Stimulated activated CD8-positive, alpha-beta memory T cell treated with anti-CD3 and anti-CD28 coated beads, Interleukin-4, amount 100 ng/mL, for 1 hour (primary cell): ENCODE measurements around the gene SAMMSON.

Experiments
- DNase-seq, 2 donors: peaks; one replicate each; pipeline ENCODE4 v3.0.0-alpha.2; 2020; ENCODE audit warnings: low read depth in 2 of 2, low spot score in 1 of 2

SAMMSON gene

DNA sequence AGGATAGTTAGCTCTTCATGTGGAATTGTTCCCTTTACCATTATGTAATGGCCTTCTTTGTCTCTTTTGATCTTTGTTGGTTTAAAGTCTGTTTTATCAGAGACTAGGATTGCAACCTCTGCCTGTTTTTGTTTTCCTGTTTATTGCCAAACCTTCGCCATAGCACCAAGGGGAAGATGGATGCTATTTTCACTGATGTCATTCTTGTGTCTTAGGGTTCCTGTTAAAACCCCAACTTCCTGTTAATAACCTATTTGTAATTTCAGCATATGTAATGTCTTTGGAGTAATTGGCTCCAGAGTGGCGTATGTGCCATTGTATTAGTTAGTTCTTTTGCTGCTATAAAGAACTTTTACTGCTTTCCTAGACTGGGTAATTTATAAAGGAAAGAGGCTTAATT lies 10.8 kb downstream of the SAMMSON start:
- no peak for DNase-seq

DNA sequence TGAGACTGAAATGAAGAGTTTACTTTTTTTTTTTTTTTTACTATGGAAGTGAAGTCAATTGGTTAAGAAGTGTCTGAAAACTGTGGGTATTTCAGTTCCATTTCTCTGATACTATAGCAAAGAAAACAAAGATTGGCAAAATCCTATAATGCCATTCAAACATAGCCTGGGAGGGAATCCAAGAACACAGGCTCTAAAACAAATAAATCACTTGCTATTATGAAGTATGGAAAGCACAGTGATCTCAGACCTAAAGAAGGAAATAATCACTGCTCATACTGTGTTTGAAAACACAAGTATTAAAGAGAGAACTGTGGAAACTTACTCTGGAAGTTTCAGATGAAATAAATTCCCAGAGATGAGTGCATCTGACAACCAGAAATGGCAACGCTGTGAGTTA lies 12.0 kb downstream of the SAMMSON start:
- DNase-seq = no peak

DNA sequence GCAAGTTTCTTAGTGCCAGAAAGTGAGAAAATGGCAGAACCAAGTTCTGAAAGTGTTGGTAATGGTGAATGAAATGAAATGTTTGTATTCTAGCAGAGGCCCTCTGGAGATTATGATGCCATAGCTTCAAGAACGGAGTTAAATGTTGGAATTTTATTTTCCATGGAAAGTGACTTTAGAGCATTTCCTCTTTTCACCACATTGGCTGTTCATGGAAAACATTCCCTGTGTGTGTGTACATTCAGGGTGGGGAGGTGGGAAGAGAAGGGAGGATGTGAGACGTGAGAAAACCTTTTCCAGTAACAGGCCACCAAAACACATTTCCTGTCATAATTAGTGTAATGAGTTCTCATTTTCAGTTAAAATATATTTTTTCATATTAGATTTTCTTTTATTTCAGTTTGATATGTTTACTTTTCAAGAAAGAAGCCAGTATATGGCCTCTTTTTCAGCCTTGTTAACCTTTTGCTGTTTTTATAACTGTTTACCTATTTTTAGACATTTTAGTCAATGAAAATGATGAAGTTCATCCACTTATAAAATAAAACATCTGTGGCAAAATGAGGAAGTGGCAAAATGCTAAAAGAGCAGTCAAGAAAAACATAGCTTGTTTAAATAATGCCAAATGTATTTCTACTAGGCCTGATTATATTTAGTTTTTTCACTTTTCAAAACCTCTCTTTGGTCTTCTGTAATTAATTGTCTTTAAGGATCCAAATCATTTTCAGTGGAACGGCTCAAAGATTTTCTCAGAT lies 21.6 kb downstream of the SAMMSON start:
- DNase-seq = no peak

DNA sequence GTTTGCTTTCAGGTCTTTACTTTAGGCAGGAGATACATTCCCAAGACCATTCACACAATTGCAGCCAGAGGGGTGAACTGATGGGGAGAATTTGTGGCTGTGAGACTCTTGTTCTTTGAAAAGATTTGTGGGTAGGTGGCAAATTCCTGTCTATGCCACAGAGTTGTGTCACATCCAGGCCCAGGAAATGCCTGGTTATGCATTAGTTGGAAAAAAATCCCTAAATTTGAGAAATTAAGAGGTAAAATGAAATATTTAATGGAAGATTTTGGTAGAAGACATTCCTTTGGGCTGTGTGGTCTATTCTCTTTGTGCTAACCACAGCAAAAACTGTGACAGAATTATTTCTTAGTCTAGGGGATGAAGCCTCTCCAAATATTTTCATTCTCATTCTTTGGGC lies 28.8 kb downstream of the SAMMSON start:
- no peak for DNase-seq

DNA sequence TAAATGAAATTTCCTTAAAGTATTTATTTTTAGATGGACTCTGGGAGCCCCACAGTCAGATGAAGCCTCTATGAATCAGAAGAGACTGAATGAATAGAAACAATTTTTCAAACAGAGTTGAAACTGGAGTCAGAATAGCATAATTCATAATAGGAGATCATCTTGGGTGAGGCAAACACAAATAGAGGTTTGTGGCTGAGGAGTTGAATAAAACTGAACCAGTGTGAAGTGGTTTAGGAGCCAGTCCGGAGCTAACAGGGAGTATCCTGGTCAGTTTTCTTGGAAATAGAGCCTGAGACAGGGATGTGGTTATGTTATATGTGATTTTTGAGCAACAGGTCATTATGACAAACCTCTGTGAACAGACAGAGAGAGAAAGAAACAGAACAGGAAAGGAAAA lies 39.2 kb downstream of the SAMMSON start:
- no peak for DNase-seq

DNA sequence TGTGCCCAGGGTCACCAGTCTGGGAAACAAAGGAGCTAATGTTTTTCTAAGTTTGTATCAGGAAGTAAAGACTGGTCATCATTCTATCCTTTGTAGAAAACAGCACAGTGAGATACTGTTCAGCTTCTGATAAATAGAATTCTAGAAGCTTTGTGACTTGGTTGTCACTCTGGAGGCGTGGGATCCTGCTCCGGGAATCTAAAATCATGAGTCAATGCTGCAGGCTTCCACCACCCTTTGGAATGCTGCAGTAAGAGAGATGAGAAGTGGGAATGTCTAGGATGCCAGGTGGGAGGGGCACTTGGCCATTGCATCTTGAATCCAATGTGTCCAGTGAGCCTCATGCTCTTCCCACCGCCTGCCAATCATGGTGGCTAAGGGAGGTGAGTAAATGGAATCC lies 40.9 kb downstream of the SAMMSON start:
- DNase-seq = no peak

DNA sequence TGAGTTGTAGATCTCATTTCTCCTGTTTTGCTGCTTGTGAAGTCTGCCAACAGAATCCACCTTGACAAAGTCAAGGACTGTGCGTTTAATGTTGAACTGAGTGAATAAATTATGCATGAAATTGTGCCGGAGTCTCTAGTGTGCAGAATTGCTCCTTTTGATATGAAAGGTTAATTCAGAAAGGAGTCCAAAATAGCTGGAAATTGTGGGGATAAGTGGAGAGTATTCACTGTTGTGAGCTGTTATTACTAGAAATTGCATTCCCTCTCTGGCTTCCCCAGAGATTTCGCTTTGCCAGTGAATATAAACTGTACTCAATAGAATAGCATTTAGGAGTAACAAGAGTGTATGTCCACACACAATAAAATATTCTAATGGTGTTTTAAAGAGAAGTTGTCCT lies 43.1 kb downstream of the SAMMSON start:
- no peak for DNase-seq

DNA sequence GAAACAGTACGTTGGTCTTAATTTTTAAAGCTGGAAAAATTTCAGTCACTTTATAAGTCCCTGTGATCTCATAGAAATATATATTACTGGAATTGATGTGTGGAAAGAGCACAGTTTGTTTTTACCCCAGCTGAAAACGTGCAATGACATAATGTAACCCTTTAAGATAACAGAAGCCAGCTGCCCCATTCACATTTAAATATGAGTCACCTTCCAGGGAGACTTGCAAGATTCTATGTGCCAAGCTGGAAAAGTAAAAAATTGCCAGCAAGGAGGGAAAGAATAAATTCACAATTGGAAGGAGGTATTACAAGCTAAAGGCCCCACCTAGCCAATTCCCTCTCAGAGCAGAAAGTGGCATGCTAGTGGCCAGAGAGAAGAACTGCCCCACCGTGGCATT lies 50.2 kb downstream of the SAMMSON start:
- no peak for DNase-seq

DNA sequence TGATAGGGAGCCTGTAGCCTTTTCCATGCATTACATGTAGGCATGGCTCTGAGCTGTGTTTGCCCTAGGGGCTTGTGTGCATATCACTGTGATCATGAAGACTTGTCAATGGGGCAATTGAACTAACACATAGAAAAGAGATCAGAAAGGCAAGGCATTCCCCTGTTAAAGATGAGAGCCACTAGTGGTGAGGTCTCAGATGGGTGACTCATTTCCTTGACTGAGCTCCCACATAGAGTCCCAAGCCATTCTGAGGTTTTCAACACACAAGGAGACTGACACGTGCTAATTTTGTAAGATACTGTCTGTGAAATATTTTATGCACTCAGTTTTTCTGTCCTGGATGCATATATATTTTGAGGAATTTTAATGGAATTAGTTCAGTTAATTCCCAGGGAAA lies 53.8 kb downstream of the SAMMSON start:
- no peak for DNase-seq

DNA sequence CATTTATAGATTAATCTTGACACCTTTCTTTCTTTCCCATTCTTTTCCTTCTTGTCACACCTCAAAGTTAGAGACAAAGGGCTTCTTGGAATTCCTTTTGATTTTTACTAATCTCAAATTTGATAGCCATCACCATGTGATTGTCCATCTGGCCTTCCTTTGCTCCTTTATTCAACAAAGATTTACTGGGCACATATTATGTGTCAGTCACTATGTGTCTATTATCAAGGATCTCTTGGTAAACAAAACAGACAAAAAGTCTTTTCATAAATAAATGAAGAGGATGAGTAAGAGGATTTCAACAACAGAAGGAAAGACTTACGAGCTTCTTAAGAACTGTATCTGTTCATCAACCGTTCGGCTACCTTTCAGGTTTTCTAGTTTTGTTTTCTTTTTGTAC lies 56.5 kb downstream of the SAMMSON start:
- DNase-seq = no peak

DNA sequence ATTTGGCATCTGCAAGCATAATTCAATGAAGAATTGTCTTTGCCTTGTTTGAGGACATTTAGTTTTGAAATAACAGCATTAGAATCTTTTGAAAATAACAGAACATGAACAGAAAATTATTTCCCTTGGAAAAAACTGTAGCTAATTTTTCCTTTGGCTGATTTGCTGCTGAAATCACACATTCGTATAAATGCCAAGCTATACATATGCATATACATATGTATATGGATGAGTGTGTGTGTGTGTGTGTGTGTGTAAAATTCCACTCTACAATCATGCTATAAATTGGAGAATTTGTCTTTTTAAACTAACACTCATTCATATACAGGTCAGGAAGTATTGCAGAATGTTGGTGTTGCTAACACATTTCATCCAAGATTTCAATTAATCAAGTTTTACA lies 57.9 kb downstream of the SAMMSON start:
- DNase-seq = no peak

DNA sequence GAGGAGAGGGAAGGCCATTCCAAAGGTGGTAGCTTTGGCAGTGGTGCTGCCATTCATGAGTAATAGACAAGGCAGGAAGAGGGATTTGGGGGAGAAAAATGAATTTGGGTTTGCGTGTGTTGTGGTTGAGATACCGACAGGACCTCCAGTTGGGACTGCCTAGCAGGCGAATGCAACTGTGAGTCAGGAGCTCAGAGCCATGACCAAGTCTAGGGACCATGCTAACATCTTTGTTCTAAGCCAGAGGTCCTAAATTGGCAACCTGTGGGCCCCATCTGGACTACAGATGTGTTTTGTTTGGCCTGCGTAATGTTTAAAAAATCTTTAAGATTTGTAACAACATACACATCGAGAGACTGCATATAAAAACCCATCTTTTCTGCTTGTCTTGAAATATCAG lies 61.6 kb downstream of the SAMMSON start:
- DNase-seq = no peak

DNA sequence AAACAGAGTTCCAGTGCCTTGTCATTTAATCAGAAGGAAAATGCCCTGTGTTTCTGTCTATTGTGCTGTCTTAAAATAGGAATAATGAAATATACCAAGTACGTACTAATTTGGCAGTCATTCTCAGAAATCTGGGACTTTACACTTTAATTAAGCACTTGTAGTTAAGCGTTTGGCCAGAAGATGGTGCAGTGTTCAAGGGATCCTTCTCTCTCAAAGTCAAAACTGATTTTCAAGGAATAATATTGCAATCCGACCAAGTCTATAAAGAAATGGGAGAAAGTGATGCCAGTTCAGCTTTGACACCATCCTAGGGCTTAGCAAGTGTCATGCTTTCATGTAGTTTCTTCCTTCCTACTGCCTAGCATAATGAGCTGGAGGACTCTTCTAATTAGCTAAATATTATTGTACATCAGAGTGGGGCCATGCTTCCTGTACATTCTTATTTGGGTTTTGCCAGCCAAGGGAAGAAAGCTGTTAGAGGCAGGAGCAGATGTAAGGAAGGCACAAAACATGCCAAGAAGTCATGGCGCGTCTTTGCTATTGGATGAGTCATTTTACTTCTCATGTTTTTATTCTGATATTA lies 64.8 kb downstream of the SAMMSON start:
- no peak for DNase-seq

DNA sequence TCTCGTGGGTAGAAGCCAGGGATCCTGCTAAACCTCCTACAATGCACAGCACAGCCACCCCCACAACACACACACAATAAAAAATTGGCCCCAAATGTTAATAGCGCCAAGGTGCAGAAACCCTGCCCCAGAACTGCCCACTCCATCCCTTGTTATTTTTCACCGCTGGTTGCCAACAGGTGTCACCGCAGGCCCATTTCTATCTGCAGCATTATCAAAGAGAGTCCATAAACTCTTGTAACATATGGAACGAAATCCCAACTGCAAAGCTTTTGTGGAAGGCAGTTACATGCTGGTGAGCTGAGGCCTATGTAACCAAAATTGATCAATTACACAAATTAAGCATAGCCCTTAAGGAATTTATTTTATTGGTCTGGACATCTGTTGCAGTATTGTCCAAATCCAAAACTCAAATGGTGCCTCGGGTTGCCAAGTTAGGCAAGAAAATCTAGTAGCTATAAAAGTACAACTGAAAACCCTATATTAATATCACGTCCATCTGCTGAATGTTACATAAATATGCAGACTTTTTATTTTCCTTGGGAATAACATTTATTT lies 66.2 kb downstream of the SAMMSON start:
- DNase-seq = no peak

DNA sequence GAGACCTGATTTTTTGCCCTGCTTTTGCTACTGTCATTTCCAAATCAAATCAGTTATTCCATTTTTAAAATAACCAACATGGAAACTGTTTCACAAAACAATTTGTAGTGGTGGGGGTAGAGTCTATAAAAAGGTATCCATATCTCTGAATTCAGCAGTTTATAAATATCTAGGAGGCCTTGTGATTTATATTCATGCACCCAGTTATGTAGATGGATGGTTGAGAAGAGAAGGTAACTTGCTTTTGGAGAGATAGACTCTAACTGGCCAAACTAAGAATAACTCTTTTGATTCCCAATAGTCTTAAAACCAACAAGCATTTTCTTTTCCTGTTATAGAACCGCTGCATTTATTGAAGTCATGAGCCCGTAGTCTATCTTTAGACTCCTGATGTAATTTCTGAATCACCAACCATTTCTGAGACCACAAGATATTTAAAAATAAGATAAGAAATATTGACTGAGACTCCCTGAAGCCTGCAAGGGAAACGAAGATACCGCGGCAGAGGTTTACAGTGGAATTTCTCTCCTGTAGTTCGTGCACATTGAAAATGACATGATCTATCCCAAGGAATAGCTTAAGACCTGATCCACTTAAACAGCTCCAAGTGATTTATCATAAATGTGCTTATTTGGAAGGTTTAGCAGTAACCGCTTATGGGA lies 68.5 kb downstream of the SAMMSON start:
- DNase-seq = no peak

DNA sequence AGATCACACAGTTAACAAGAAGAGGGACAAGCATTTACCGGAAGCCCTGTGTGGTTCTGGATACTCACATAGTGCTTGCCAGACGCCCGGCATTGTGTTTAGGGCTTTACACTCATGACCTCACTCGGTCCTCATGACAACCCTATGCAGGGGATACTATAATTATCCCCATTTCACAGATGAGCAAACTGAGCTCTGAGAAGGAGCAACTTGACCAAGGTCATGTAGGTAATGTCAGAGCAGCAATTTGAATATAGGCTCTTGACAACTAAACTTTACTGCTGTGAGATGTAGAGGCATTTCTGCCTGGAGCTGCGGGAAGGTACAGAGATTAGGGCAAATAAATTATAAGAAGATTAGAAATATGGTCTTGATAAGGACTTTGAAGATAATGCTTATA lies 70.0 kb downstream of the SAMMSON start:
- DNase-seq = no peak

DNA sequence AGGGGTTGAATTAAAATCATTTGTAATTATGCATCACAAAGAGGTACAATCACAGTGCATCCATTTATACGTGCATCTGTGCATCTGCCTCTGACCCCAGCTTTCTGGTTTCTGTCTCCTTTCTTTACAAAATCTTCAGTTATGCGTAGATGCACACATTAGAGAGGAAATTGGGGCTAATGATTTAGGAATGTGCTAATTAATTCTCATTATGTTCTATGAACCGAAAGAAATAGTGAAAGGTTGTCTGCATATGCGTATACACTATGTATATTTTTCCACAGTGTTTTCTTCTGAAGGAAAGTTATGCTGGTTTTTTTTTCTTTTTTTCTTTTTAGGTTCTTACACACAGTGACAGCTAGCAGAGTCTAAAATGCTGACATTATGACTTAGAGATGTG lies 71.6 kb downstream of the SAMMSON start:
- no peak for DNase-seq

DNA sequence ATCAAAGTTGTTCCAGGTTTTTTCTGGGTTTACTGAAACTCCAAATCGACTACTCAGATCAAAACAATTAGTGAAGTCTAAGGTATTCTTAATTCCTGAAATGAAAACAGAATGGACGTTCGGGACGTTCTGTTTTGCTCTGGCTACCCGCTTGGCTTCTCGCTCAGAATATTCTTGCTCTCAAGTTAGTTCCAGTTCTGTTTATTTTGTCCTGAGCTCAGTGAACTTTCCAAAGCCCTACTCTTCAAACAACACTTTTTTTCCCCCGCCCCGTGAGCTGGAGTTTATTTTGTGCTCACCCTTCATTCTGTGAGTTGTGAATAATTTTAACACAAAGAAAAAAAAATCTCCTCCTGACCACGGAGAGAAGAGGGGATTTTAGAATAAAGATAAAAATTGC lies 72.6 kb downstream of the SAMMSON start:
- DNase-seq = no peak

DNA sequence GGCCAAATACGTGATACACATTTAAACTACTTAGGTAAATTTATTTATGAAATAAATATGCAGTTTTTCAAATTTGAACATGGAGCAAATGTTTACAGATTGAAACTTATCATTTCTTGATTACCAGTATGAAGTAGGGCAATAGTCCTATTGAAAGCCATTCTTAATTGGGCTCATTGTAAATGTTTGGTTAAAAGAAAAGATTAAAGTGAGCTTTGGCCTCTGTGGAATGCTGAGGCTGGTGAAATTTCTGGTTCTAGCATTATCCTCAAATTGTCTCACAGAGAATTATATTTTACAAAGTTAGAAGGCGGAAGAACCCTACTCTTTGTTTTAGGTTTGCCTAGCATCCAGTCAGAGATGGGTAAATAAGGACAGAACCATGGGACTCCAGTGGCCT lies 73.2 kb downstream of the SAMMSON start:
- no peak for DNase-seq

DNA sequence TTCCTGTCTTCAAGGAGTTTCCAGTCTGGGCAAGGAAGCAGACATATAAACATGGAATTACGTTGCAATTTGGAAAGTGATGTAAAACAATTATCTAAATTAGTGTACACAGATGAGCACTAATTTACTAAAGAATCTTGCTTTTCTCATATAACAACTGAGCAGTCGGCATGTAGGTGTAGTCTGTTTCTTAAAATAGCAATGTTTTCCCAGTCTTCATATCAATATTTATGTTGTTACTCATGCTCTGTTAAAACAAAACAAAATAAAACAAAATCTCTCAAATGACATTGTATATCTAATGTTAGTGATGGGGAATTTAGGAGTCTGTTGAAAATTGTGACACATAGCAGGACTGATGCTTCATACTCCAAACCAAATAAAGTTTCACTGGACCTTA lies 75.6 kb downstream of the SAMMSON start:
- no peak for DNase-seq

DNA sequence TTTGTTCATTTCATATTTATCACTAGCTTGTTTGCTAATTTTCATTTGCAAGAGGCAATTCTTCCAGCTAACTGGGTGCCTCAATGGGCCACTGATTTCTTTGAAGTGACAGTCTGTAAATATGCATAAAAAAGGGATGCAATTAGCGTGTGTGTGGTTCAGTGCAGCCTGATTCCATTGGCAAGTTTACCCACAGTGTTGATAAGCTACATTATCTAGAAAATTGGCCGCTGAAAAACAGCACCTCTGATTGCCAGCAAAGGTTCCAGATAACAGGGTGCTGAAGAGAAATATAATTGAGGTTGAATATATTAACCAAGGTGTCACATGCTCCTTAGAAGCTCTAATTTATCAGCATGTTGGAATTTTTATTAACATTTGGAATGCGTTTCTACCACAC lies 76.9 kb downstream of the SAMMSON start:
- DNase-seq = no peak

DNA sequence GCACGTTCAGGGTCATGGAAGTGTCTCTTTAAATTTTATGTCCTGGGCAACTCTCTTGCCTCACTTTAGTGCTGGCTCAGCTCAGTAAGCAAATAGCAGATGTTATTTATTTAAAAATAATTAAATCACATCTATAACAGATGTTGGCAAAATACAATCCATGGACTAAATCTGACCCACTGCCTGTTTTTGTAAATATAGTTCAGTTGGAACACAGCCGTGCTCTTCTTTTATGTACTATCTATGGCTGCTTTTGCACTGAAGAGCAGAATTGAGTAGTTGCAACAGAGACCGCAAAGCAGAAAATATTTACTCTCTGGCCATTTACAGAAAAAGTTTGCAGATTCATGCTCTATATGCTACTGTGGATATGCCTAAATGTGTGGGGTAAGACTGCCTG lies 79.2 kb downstream of the SAMMSON start:
- no peak for DNase-seq
